ENCODE data around the gene GUCY2C.
A peak's percentile ranks its signal among the peaks of the same experiment; 100 is the strongest.

The GUCY2C gene

GRCh38 chr12:14577344-14577743, 119.1 kb downstream of the GUCY2C start:
- Histone ChIP-seq H3K79me1 (replicated peaks; ENCODE audit: low read length, poor library complexity, severe bottlenecking) (no peaks in the 10 kb centered on the region), H4K91ac (ENCODE audit: low read length) (no peak overlapping the region), H3K4ac (ENCODE audit: low read depth in 1 of 2, low read length in 2 of 2) (no peak overlapping the region), H3K9ac (ENCODE audit: low read length) (no peak overlapping the region), H2BK120ac (ENCODE audit: low read depth, low read length) (no peak overlapping the region), H2AFZ (ENCODE audit: low read depth, low read length) (no peak overlapping the region), H3K14ac (ENCODE audit: low read length in 2 of 2) (no peak overlapping the region), H2AK5ac (ENCODE audit: low read length, severe bottlenecking) (no peak overlapping the region), H3K27ac (ENCODE audit: low read length, poor library complexity, severe bottlenecking) (no peak overlapping the region), H3K23ac (ENCODE audit: low read length in 2 of 2) (no peak overlapping the region), H3K36me3 (ENCODE audit: control insufficient read depth in 1 of 2, insufficient read depth in 2 of 2, low read depth in 1 of 2, low read length in 2 of 2) (no peaks in the 10 kb centered on the region), H3K18ac (ENCODE audit: low read depth in 1 of 2, low read length in 2 of 2) (no peak overlapping the region), H3K4me2 (ENCODE audit: low read length, poor library complexity, severe bottlenecking) (no peak overlapping the region), H3K9me3 (ENCODE audit: control insufficient read depth, low read length) (no peaks in the 10 kb centered on the region), H3K27me3 (ENCODE audit: control insufficient read depth in 1 of 2, insufficient read depth in 1 of 2, low read length in 2 of 2) (no peaks in the 10 kb centered on the region), H2BK15ac (ENCODE audit: low read depth, poor library complexity, severe bottlenecking) (no peak overlapping the region), H4K8ac (ENCODE audit: low read length) (no peak overlapping the region), H3K4me1 (ENCODE audit: control insufficient read depth, insufficient read depth, low read depth, low read length) (no peaks in the 10 kb centered on the region), H3K4me3 (ENCODE audit: insufficient read depth in 1 of 2, low read depth in 1 of 2, low read length in 2 of 2) (no peak overlapping the region), H2BK12ac (ENCODE audit: low read length in 2 of 2) (no peak overlapping the region), H2BK5ac (ENCODE audit: low read depth, low read length, poor library complexity, severe bottlenecking) (no peak overlapping the region)
- WGBS, result 100% methylated on average over 1 of the region's 1 CpG
- peak; percentile 41 for DNase-seq

GRCh38 chr12:14576896-14577295, 119.5 kb downstream of the GUCY2C start:
- Histone ChIP-seq H3K14ac (ENCODE audit: low read length in 2 of 2) (no peak overlapping the region), H2BK15ac (ENCODE audit: low read depth, poor library complexity, severe bottlenecking) (no peak overlapping the region), H3K9me3 (ENCODE audit: control insufficient read depth, low read length) (no peaks in the 10 kb centered on the region), H3K4me3 (ENCODE audit: insufficient read depth in 1 of 2, low read depth in 1 of 2, low read length in 2 of 2) (no peak overlapping the region), H3K79me1 (replicated peaks; ENCODE audit: low read length, poor library complexity, severe bottlenecking) (no peaks in the 10 kb centered on the region), H3K23ac (ENCODE audit: low read length in 2 of 2) (no peak overlapping the region), H3K27me3 (ENCODE audit: control insufficient read depth in 1 of 2, insufficient read depth in 1 of 2, low read length in 2 of 2) (no peaks in the 10 kb centered on the region), H4K91ac (ENCODE audit: low read length) (no peak overlapping the region), H3K18ac (ENCODE audit: low read depth in 1 of 2, low read length in 2 of 2) (no peak overlapping the region), H3K36me3 (ENCODE audit: control insufficient read depth in 1 of 2, insufficient read depth in 2 of 2, low read depth in 1 of 2, low read length in 2 of 2) (no peaks in the 10 kb centered on the region), H2BK120ac (ENCODE audit: low read depth, low read length) (no peak overlapping the region), H3K4me1 (ENCODE audit: control insufficient read depth, insufficient read depth, low read depth, low read length) (no peaks in the 10 kb centered on the region), H3K4me2 (ENCODE audit: low read length, poor library complexity, severe bottlenecking) (no peak overlapping the region), H2BK5ac (ENCODE audit: low read depth, low read length, poor library complexity, severe bottlenecking) (no peak overlapping the region), H3K27ac (ENCODE audit: low read length, poor library complexity, severe bottlenecking) (no peak overlapping the region), H2AFZ (ENCODE audit: low read depth, low read length) (no peak overlapping the region), H2AK5ac (ENCODE audit: low read length, severe bottlenecking) (no peak overlapping the region), H4K8ac (ENCODE audit: low read length) (no peak overlapping the region), H3K4ac (ENCODE audit: low read depth in 1 of 2, low read length in 2 of 2) (no peak overlapping the region), H3K9ac (ENCODE audit: low read length) (no peak overlapping the region), H2BK12ac (ENCODE audit: low read length in 2 of 2) (no peak overlapping the region)
- no peak for DNase-seq
- WGBS, result 84% methylated on average over 8 of the region's 8 CpGs

GRCh38 chr12:14575585-14575984, 120.8 kb downstream of the GUCY2C start:
- H4K8ac ChIP-seq (ENCODE audit: low read length), result no peak overlapping the region
- H2BK15ac ChIP-seq (ENCODE audit: low read depth, poor library complexity, severe bottlenecking), result no peak overlapping the region
- no peak overlapping the region for H4K91ac ChIP-seq (ENCODE audit: low read length)
- H2AFZ ChIP-seq (ENCODE audit: low read depth, low read length), result no peak overlapping the region
- no peak overlapping the region for H3K4me2 ChIP-seq (ENCODE audit: low read length, poor library complexity, severe bottlenecking)
- H3K4me1 ChIP-seq (ENCODE audit: control insufficient read depth, insufficient read depth, low read depth, low read length), result no peaks in the 10 kb centered on the region
- H3K4me3 ChIP-seq (ENCODE audit: insufficient read depth in 1 of 2, low read depth in 1 of 2, low read length in 2 of 2), result no peak overlapping the region
- no peak overlapping the region for H2AK5ac ChIP-seq (ENCODE audit: low read length, severe bottlenecking)
- H2BK12ac ChIP-seq (ENCODE audit: low read length in 2 of 2), result no peak overlapping the region
- no peak overlapping the region for H3K23ac ChIP-seq (ENCODE audit: low read length in 2 of 2)
- no peak overlapping the region for H3K4ac ChIP-seq (ENCODE audit: low read depth in 1 of 2, low read length in 2 of 2)
- H3K9me3 ChIP-seq (ENCODE audit: control insufficient read depth, low read length), result no peaks in the 10 kb centered on the region
- no peak for DNase-seq
- no peaks in the 10 kb centered on the region for H3K36me3 ChIP-seq (ENCODE audit: control insufficient read depth in 1 of 2, insufficient read depth in 2 of 2, low read depth in 1 of 2, low read length in 2 of 2)
- H3K79me1 ChIP-seq (replicated peaks; ENCODE audit: low read length, poor library complexity, severe bottlenecking), result no peaks in the 10 kb centered on the region
- no peaks in the 10 kb centered on the region for H3K27me3 ChIP-seq (ENCODE audit: control insufficient read depth in 1 of 2, insufficient read depth in 1 of 2, low read length in 2 of 2)
- H2BK120ac ChIP-seq (ENCODE audit: low read depth, low read length), result no peak overlapping the region
- H2BK5ac ChIP-seq (ENCODE audit: low read depth, low read length, poor library complexity, severe bottlenecking), result no peak overlapping the region
- no peak overlapping the region for H3K14ac ChIP-seq (ENCODE audit: low read length in 2 of 2)
- no peak overlapping the region for H3K18ac ChIP-seq (ENCODE audit: low read depth in 1 of 2, low read length in 2 of 2)
- no peak overlapping the region for H3K27ac ChIP-seq (ENCODE audit: low read length, poor library complexity, severe bottlenecking)
- WGBS, result no CpG with 5 or more reads among the region's 1 CpG
- H3K9ac ChIP-seq (ENCODE audit: low read length), result no peak overlapping the region

GRCh38 chr12:14573118-14573517, 123.3 kb downstream of the GUCY2C start:
- H3K27me3 ChIP-seq (ENCODE audit: control insufficient read depth in 1 of 2, insufficient read depth in 1 of 2, low read length in 2 of 2), result no peaks in the 10 kb centered on the region
- H3K14ac ChIP-seq (ENCODE audit: low read length in 2 of 2), result no peak overlapping the region

More at GRCh38 chr12:14573118-14573517, 123.3 kb downstream of the GUCY2C start:
- Histone ChIP-seq H3K23ac (ENCODE audit: low read length in 2 of 2) (no peak overlapping the region), H3K27ac (ENCODE audit: low read length, poor library complexity, severe bottlenecking) (no peak overlapping the region), H3K79me1 (replicated peaks; ENCODE audit: low read length, poor library complexity, severe bottlenecking) (no peaks in the 10 kb centered on the region), H3K4ac (ENCODE audit: low read depth in 1 of 2, low read length in 2 of 2) (no peak overlapping the region), H4K8ac (ENCODE audit: low read length) (no peak overlapping the region), H3K4me2 (ENCODE audit: low read length, poor library complexity, severe bottlenecking) (no peak overlapping the region), H2AFZ (ENCODE audit: low read depth, low read length) (no peak overlapping the region), H3K4me1 (ENCODE audit: control insufficient read depth, insufficient read depth, low read depth, low read length) (no peaks in the 10 kb centered on the region), H2BK120ac (ENCODE audit: low read depth, low read length) (no peak overlapping the region), H2BK5ac (ENCODE audit: low read depth, low read length, poor library complexity, severe bottlenecking) (no peak overlapping the region), H2BK12ac (ENCODE audit: low read length in 2 of 2) (no peak overlapping the region), H4K91ac (ENCODE audit: low read length) (no peak overlapping the region), H3K9me3 (ENCODE audit: control insufficient read depth, low read length) (no peaks in the 10 kb centered on the region), H3K9ac (ENCODE audit: low read length) (no peak overlapping the region), H3K18ac (ENCODE audit: low read depth in 1 of 2, low read length in 2 of 2) (no peak overlapping the region), H2BK15ac (ENCODE audit: low read depth, poor library complexity, severe bottlenecking) (no peak overlapping the region), H3K36me3 (ENCODE audit: control insufficient read depth in 1 of 2, insufficient read depth in 2 of 2, low read depth in 1 of 2, low read length in 2 of 2) (no peaks in the 10 kb centered on the region), H2AK5ac (ENCODE audit: low read length, severe bottlenecking) (no peak overlapping the region), H3K4me3 (ENCODE audit: insufficient read depth in 1 of 2, low read depth in 1 of 2, low read length in 2 of 2) (no peak overlapping the region)
- no peak for DNase-seq
- 88% methylated on average over 5 of the region's 5 CpGs for WGBS

Data from mesenchymal stem cell (in vitro differentiated cells and primary cell).